Measurements from ENCODE around the gene PMEPA1.

PMEPA1 gene

GRCh38 chr20:57666106-57666833, 43.5 kb downstream of the PMEPA1 start:
- TF ChIP-seq TAF1 (IDR thresholded peaks at IDR 0.05; ENCODE audit: borderline replicate concordance, insufficient read depth, low read length): no peak
- no peak for TF ChIP-seq REST (IDR thresholded peaks at IDR 0.05; ENCODE audit: insufficient read depth in 1 of 2, low read depth in 2 of 2, low read length in 2 of 2)
- no peak for TF ChIP-seq SIN3A (IDR thresholded peaks at IDR 0.05; ENCODE audit: borderline replicate concordance, insufficient read depth, low read length)
- no peak for TF ChIP-seq FOXP2 (optimal IDR thresholded peaks at IDR 0.05; ENCODE audit: borderline replicate concordance, extremely low read depth, extremely low read length, insufficient read depth)
- no peak for TF ChIP-seq POLR2AphosphoS5 (IDR thresholded peaks at IDR 0.05; ENCODE audit: low read depth, low read length)

GRCh38 chr20:57665589-57665971, 44.2 kb downstream of the PMEPA1 start:
- TF ChIP-seq FOXP2 (optimal IDR thresholded peaks at IDR 0.05; ENCODE audit: borderline replicate concordance, extremely low read depth, extremely low read length, insufficient read depth) (no peak), SIN3A (IDR thresholded peaks at IDR 0.05; ENCODE audit: borderline replicate concordance, insufficient read depth, low read length) (no peak), REST (IDR thresholded peaks at IDR 0.05; ENCODE audit: insufficient read depth in 1 of 2, low read depth in 2 of 2, low read length in 2 of 2) (no peak), POLR2AphosphoS5 (IDR thresholded peaks at IDR 0.05; ENCODE audit: low read depth, low read length) (no peak), TAF1 (IDR thresholded peaks at IDR 0.05; ENCODE audit: borderline replicate concordance, insufficient read depth, low read length) (no peak)

GRCh38 chr20:57664924-57665588, 44.8 kb downstream of the PMEPA1 start:
- no peak for TF ChIP-seq TAF1 (IDR thresholded peaks at IDR 0.05; ENCODE audit: borderline replicate concordance, insufficient read depth, low read length)
- TF ChIP-seq FOXP2 (optimal IDR thresholded peaks at IDR 0.05; ENCODE audit: borderline replicate concordance, extremely low read depth, extremely low read length, insufficient read depth): no peak
- no peak for TF ChIP-seq POLR2AphosphoS5 (IDR thresholded peaks at IDR 0.05; ENCODE audit: low read depth, low read length)
- no peak for TF ChIP-seq REST (IDR thresholded peaks at IDR 0.05; ENCODE audit: insufficient read depth in 1 of 2, low read depth in 2 of 2, low read length in 2 of 2)
- TF ChIP-seq SIN3A (IDR thresholded peaks at IDR 0.05; ENCODE audit: borderline replicate concordance, insufficient read depth, low read length): no peak

GRCh38 chr20:57664476-57664875, 45.3 kb downstream of the PMEPA1 start:
- TF ChIP-seq TAF1 (IDR thresholded peaks at IDR 0.05; ENCODE audit: borderline replicate concordance, insufficient read depth, low read length) (no peak), POLR2AphosphoS5 (IDR thresholded peaks at IDR 0.05; ENCODE audit: low read depth, low read length) (no peak), SIN3A (IDR thresholded peaks at IDR 0.05; ENCODE audit: borderline replicate concordance, insufficient read depth, low read length) (no peak), REST (IDR thresholded peaks at IDR 0.05; ENCODE audit: insufficient read depth in 1 of 2, low read depth in 2 of 2, low read length in 2 of 2) (no peak), FOXP2 (optimal IDR thresholded peaks at IDR 0.05; ENCODE audit: borderline replicate concordance, extremely low read depth, extremely low read length, insufficient read depth) (no peak)

Data from PFSK-1 (cell line).